Prostate gland (tissue), 2 donors: ENCODE data around the gene LNPEP.

ENCODE experiments used
- POLR2AphosphoS5 ChIP-seq: sonication (generic); formaldehyde crosslinking; IDR thresholded peaks from one replicate; pipeline ENCODE4 v1.6.1; 2017; ENCODE audit warnings: antibody characterized with exemption
- TF ChIP-seq, protein P1 (sequence below), 4 experiments: fragments of 200-600 bp in 2 of 4; fragments of 450-650 bp in 2 of 4; sonication (generic) in 2 of 4; IDR thresholded peaks; 1 replicate in 3 of 4; 2 replicates in 1 of 4; pipeline ENCODE4 v1.5.1; 2016 to 2019; ENCODE audit warnings: antibody characterized with exemption in 4 of 4, mild to moderate bottlenecking in 2 of 4, moderate library complexity in 2 of 4

DNA sequence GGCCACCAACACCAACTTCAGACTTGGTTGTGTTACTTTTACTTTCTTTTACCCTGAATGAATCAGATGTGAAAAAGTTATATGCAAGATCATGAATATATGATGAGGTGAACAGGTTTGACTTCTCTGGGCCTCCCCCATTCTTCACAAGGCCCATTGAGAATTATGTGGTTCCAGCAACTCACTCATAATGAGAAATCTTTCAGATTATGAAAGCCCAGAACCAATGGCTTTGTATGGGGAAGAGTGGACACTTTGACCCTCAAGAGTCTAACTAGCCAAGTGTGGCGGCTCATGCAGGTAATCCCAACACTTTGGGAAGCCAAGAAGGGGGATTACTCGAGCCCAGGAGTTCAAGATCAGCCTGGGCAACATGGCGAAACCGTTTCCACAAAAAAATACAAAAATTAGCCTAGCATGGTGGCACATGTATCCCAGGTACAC, 16.1 kb upstream of the LNPEP start:
- TF ChIP-seq, protein P1, sequence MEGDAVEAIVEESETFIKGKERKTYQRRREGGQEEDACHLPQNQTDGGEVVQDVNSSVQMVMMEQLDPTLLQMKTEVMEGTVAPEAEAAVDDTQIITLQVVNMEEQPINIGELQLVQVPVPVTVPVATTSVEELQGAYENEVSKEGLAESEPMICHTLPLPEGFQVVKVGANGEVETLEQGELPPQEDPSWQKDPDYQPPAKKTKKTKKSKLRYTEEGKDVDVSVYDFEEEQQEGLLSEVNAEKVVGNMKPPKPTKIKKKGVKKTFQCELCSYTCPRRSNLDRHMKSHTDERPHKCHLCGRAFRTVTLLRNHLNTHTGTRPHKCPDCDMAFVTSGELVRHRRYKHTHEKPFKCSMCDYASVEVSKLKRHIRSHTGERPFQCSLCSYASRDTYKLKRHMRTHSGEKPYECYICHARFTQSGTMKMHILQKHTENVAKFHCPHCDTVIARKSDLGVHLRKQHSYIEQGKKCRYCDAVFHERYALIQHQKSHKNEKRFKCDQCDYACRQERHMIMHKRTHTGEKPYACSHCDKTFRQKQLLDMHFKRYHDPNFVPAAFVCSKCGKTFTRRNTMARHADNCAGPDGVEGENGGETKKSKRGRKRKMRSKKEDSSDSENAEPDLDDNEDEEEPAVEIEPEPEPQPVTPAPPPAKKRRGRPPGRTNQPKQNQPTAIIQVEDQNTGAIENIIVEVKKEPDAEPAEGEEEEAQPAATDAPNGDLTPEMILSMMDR (IDR thresholded peaks at IDR 0.05): no peak
- no peak for TF ChIP-seq POLR2AphosphoS5
